ENCODE data around the gene ABHD17A.
A peak's percentile ranks its signal among the peaks of the same experiment; 100 is the strongest.

ABHD17A gene

DNA sequence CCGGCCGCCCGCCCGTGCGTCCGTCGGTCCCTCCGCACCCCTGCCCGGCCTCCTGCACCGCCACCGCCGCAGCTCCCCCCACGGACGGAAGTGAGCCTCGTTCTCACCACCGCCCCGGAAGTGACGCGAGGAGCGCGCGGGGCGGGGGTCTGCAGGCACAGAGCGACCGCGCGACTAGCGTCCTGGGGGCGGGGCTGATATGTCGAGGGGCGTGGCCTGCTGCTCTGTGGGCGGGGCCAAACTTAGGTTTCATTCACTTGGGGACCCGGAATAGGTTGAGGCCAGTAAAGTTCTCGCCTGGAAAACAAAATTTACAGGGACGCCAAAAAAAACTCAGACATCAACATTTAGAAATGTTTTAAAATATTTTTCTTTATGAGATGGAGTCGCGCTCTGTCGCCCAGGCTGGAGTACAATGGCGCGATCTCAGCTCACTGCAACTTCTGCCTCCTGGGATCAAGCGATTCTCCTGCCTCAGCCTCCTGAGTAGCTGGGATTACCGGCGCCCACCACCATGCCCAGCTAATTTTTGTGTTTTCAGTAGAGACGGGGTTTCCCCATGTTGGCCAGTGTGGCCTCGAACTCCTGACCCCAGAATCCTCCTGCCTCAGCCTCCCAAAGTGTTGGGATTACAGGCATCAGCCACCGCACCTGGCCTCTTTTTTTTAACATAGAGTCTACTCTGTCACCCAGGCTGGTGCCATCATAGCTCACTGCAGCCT lies at the start of gene ABHD17A:
Gene ABHD17A (minus strand): TSS at position 99 of the 722 bp plus-strand sequence. CDS start 3,930 bp downstream, outside the sequence.
- DNase-seq = peak; percentile 53

DNA sequence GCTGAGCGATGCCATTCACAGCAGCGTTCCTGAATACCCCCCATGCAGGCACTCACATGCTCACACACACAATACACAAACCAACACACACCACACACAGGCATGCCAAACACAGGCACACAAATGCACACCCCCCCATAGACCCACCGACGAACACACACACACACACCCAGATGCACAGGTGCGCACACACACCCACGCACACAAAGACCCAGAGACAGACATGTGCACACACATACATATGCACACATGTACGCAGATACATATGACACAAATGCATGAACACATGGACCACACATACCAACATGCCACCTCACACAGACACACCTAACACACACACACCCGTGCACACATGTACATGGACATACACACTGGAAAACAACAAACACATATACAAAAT lies 48.6 kb upstream of the ABHD17A start:
- DNase-seq = no peak

DNA sequence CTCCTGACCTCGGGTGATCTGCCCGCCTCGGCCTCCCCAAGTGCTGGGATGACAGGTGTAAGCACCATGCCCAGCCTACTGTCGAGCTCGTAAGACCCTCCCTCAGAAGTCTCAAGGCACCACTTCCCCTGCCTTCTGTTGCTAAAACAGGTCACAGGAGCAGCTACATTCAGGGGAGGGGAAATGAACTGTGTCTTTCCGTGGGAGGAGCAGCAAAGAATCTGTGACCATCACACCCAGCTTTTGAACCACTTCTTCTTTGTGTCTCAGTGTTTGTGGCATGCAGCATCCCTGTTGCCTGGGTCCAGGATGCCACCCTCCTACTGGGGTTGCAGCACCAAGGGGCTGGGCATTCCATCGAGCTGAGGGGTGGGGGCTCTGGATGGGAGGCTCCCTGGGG lies 47.9 kb upstream of the ABHD17A start:
- no peak for DNase-seq

DNA sequence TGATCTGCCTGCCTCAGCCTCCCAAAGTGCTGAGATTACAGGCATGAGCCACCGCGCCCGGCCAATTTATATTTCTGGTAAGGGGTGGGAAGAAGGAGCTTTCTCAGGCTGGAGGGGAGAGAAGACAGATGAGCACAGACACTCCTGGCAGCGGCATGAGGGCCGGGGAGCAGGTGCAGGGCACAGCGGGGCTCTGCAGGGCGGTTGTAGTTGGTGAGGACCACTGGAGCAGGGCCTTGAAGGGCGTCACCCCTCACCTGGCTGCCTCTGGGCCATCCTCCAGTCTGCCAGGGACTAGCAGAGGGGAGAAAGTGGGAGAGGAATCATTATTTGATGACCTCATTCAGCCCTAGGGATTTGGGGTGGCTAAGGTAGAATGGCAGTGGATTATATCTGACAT lies 47.1 kb upstream of the ABHD17A start:
- DNase-seq = no peak

DNA sequence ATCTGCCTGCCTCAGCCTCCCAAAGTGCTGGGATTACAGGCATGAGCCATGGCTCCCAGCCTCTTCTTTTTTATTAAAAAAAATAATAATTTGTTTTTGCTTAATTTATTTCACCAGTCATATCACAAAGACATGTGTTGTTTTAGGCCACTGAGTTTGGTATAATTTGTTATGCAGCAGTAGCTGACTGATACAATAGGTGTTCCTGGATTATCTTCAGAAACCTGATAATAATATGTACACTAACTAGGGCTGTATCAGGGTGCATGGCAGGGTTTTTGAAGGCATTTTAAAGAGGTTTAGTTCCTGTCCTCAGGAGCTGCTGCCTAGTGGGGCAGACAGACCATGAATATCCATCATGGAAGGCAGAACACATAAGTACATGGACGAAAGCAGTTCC lies 46.1 kb upstream of the ABHD17A start:
- no peak for DNase-seq

DNA sequence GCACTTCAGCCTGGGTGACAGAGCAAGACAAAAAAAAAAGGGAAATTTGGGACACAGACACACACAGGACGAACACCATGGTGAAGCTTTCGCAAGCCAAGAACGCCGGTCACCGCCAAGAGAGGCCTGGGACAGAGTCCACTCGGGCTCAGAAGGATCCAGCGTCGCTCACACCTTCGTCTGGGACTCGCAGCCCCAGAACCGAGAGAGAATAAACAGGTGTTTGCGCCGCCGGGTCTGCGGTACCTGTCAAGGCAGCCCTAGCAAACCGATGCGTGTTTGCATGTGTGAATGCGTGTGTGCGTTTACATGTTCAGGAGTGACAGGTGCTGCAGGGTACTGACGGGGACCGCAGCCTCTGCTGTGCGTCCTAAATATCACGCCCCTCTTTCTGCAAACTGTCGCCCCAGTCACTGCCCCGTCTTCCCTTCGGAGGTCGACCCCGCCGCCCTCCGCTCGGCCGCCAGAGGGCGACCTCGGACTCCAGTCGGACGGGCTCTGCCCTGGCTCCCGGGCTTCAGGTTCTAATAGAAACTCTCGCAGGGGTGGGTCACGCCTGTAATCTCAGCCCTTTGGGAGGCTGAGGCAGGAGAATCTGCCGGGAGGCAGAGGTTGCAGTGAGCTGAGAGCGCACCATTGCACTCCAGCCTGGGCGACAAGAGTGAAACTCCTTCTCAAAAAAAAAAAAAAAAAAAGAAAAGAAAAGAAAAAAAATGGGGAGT lies 43.9 kb upstream of the ABHD17A start:
- DNase-seq = peak; percentile 31

DNA sequence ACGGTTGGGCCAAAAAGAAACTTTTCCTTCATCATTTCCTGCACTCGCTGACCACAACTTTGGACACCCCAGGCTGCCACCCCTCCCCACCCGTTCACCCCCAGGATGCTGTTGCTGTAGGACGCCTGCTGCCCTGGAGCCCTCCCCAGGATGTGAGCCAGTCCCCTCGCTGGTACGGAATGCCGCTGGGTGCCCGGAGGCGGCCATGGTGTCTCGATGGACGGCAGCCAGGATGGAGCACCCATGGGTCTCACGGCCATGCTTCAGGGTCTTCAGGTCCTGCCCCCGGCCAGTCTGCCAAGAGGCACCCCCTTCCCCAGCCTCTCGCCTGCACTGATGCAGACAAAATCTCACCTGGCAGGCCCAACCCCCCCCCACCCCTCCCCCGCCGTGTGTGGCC lies 40.2 kb upstream of the ABHD17A start:
- DNase-seq = no peak

DNA sequence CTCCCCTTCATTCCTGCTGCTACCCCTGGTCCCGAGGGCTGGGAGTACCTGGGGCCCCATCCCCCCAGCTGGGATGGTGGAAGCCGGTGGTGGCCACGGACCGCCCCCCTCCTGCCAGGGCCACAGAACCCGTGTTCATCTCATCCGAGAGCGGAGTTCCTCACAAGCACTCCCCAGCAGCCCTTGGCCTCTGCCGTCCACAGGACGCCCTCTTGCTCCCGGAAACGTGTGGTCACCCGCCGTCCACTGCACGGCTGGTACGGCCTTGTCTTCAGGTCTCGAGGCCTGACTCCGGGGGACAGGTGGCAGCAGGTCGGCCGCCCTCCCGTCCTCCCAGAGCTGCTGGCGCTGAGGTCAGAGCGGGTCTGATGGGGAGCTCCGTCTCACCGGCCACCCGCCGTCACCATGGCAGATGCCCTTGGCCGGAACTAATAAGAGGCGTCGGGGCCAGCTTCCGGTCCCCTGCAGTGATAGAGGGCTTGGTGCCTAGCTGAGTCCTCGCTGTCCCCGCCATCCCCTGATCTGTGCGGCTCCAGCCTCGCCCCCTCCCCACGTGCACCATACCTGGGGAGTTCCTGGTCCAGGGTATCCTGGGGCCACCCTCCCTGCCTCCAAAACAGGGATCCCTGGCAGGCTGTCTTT lies 39.1 kb upstream of the ABHD17A start:
- DNase-seq = no peak

DNA sequence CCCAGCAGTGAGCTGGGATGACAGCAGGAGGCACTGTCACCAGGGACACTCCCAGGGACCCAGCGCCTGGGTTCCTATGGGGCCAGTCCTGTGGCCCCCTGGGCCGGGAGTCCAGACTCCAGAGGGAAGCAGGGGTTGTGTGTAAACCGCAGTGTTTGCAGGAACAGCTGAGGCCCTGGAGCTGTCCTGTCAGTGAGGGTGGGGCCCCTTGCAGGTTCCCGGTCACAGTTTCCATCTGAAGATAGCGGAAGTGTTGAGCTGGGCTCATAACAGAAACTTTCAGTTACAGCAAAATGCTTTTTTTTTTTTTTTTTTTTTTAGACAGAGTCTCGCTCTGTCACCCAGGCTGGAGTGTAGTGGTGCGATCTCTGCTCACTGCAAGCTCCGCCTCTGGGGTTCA lies 38.0 kb upstream of the ABHD17A start:
- DNase-seq = no peak

DNA sequence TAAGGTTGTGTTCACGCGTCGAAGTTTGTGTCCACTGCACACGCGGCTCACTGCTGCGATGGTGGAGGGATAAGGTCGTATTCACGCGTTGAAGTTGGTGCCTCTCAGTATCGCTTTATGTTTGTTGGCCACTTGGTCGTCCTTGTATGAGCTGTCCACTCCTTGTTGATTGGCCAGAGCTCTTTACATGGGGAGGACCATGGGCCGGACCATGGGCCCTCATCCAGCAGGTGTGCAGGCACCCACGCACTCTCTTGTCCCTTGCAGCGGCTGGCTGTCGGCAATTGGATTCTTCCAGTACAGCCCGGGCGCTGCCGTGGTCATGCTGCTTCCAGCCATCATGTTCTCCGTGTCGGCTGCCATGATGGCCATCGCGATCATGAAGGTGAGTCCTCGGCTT lies 37.5 kb upstream of the ABHD17A start:
- DNase-seq = no peak

DNA sequence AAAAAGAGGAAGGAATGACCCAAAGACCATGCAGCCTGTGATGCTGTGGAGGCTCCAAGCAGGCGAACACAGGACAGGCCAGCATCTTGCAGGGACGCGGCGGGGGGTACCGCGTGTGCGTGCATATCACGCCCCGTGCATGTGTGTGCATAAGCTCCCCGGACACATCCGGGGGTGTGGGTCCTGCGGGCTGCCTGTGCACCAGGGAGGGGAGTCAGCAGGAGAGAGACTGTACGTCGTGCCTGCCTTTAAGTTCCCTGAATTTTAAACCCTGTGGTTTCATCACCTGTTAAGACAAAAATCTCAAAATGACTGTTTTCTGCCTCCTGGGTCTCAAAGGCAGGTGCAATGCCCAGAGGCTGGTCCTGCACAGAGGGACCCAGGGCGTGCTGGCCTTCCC lies 36.5 kb upstream of the ABHD17A start:
- DNase-seq = no peak

DNA sequence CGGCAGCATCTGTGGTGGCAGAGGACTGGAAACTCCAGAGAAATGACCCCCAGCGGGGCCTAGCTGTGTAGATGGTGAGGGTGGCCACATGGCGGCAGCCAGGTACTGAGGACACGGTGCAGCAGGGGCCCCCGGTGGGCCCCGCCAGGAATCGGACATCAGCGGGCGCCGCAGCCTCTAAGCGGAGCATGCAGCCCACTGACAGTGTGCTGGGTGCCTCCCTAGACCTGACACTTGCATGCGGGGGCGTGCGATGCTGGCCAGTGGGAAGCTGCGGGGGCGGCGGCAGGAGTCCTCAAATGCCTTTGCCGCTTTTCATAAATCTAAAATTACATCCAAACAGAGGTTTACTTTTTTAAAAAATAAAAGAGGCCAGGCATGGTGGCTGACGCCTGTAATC lies 36.0 kb upstream of the ABHD17A start:
- DNase-seq = no peak

DNA sequence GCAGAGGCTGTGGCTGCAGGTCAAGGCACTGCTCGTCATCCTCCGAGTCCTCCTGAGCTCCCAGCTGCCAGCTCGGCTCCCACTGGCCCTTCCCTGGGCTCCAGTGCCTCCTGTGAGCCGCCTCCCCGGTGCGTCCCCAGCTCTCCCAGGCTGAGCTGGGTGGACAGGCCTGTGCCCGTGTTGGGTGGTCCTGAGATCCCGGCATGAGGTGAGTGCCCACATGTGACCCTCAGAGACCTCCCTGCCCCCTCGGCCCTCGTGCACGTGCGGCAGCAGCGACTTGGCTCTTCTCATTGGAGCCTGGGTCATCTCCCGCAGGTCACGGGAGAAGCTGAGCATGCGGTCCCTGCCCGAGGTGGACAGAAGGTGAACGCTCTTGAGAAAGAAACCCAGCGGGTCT lies 35.3 kb upstream of the ABHD17A start:
- no peak for DNase-seq

DNA sequence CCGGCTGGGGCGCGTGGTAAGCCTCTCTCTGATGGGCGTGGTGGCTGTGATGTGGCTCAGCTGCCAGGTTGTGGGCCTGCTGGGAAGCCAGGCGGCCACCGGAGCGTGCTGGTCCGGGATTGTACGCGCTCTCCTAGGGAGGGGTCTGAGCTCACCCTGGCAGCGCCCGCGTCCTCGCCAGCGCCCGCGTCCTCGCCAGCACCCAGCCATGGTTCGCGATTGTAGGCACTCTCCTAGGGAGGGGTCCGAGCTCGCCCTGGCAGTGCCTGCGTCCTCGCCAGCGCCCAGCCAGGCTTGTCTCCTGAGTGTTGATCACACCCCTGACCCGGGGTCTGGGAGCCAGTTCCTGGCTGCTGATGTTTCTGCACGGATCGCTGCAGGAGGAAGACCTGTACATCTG lies 33.7 kb upstream of the ABHD17A start:
- DNase-seq = no peak

DNA sequence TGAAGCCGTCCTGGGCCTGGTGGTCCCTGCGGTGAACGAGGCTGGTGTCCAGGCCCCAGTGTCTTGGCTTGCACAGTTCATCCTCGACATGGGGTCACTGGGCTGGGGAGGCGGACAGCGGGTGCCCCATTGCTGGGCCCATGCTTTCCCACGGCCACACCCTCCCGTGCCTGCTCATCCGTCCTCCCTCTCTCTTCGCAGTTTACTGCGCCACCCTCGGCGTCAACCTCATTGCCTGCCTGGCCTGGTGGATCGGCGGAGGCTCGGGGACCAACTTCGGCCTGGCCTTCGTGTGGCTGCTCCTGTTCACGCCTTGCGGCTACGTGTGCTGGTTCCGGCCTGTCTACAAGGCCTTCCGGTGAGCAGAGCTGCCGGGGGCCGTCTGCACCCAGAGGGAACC lies 32.6 kb upstream of the ABHD17A start:
- no peak for DNase-seq

DNA sequence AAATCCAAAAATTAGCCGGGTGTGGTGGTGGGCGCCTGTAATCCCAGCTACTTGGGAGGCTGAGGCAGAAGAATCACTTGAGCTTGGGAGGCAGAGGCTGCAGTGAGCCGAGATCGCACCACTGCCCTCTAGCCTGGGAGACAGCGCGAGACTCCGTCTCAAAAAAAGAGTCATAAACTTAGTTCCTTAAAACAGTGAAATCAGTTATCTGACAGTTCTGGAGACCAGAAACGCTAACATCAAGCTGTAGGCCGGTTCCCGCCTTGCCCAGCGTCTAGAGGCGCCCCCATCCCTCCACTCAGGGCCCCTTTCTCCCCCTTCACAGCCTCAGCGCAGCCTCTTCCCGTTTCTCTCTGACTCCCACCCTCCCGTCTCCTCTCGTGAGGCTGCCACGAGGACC lies 31.9 kb upstream of the ABHD17A start:
- DNase-seq = no peak

DNA sequence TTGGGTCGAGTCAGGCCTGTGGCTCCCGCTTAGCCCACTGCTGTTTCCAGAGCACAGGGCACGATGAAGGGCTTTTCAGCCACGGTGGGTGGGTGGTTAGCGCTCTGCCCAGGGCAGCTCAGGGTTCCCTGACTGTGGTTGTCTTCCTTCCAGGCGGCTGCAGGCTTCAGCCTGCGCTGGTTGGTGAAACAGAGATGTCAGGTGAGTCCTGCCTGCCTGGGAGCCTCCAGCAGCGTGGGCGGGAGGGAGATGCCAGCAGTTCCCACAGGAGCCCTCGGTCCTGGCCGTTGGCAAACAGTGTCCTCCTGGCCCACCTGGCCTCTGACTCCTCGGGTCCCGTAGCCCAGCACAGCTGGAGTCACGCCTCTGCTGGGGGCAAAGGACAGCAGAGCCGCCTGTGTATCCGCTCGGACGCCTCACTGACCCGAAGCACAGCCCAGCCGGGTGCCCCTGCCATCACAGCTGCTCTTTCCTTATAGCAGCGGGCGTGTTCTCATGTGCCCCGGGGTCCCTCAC lies 29.6 kb upstream of the ABHD17A start:
- no peak for DNase-seq

DNA sequence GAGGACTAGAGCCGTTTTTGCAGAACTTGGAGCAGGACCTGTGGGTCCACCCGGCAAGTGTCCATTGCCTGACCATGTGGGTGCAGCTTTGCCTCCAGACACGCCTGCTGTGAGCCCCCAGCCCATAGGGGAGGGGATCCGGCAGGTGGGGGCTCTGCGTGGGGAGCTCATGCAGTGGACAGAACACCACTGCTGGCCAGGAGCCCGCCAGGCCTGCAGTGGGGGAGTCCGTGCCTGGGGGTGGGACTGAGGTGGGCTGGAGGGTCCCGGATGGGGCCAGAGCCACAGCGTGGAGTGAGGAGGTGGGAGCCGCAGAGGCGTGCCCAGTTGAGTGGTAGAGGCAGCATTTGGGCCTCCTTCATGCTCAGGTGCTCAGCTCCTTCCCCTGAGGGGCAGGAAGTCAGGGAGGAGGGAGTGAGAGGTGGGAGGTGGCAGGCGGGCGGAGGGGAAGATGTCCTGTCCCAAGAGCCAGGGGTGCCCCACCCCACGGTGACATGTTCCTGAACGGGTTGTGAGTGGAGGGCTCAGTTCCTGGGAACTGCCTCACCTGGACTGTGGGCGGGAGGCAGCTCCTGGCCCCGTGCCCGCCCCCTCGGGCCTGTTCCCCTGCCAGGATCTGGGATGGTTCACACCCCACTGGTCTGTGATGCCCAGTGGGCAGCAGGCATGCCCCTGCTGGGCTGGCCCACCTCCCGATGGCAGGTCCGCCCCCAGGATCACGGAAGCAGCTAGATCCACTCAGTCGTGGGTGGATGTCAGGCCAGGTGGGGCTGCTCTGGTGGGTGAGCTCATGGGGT lies 28.7 kb upstream of the ABHD17A start:
- no peak for DNase-seq

DNA sequence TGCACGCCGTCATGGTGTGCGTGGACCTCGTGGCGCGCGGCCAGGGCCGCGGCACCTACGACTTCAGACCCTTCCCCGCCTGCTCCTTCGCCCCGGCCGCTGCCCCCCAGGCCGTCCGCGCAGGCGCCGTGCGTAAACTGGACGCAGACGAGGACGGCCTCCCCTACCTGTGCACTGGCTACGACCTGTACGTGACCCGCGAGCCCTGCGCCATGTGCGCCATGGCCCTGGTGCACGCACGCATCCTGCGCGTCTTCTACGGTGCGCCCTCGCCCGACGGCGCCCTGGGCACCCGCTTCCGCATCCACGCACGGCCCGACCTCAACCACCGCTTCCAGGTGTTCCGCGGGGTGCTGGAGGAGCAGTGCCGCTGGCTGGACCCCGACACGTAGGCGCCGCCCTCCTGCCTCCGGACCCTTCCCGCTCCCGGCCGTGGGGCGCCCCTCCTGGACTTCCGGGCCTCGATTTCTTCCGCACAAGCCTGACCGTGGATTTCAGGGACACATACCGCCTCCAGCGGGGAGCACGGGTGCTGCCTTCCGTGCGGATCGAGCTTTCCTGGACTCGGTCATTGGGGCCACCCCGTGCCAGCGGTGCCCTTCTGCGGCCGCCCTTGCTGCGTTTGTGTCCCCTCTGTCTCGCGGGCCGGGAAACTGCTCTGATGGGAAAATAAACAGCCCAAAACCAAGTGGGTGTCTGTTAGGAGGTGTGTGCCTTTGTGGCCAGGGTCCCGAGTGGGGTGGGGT lies 27.6 kb upstream of the ABHD17A start:
- no peak for DNase-seq

DNA sequence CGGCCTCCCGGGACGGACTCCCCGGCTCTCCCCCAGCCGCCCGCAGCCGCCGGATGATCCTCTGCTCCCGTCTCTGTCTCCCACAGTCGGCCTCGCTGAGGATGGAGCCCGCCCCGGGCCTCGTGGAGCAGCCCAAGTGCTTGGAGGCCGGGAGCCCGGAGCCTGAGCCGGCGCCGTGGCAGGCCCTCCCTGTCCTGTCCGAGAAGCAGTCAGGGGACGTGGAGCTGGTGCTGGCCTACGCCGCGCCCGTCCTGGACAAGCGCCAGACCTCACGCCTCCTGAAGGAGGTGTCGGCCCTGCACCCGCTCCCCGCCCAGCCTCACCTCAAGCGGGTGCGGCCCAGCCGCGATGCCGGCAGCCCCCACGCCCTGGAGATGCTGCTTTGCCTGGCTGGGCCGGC lies 26.7 kb upstream of the ABHD17A start:
- DNase-seq = no peak

DNA sequence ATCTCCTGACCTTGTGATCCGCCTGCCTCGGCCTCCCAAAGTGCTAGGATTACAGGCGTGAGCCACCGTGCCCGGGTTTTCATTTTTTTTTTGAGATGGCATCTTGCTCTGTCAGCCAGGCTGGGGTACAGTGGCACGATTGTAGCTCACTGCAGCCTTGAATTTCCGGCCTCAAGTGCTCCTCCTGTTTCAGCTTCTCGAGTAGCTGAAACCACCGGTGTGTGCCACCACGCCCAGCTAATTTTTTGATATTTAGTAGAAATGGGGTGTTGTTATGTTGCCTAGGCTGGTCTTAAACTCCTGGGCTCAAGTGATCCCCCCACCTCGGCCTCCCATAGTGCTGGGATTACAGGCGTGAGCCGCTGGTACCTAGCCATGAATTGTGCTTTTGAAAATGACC lies 25.8 kb upstream of the ABHD17A start:
- no peak for DNase-seq

DNA sequence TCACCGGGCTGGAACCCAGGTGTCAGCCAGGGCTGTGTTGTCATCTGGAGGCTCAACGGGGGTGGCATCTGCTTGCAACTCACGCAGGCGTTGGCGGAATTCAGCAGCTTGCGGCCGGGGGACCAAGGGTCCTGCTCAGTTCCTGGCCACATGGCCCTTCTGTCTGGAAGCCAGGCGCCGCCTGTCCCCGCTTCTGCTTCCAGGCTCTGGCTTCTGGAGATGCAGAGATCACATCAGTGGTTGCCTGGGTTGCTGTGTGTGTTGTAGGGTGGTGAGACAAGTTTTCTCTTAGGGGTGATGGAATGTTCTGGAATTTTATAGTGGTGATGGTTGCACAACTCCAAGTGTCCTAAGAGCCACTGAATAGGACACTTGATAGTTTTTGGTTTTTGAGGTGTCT lies 24.9 kb upstream of the ABHD17A start:
- no peak for DNase-seq

DNA sequence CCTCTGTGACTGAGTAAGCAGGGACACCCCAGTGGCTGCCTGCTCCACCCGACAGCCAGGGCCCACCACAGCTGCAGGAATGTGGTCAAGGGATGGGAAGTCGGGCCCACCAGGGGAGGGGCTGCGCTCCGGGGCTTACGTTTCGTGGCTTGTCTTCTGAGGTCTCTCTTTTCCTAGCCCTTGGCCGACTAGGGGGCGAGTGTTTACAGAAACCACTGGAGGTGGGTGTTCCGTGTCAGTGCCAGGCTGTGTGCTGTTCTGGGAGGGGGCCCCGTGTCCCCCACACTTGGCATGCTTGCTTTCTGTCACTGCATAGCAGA lies 24.4 kb upstream of the ABHD17A start:
- DNase-seq = no peak
